ENCODE results near the gene PDAP1. TPM values are rescaled to one million over a fixed set of nuclear protein-coding genes. Genes with fewer than 3 reads are reported as not detected.
A peak's percentile ranks its signal among the peaks of the same experiment; 100 is the strongest.

The PDAP1 gene
- total and polyA plus RNA-seq, 2 of the 13 experiments (the other 11 are each of a cell fraction or from before 2014, with no cell fraction given), result 13.0 to 100 TPM

DNA sequence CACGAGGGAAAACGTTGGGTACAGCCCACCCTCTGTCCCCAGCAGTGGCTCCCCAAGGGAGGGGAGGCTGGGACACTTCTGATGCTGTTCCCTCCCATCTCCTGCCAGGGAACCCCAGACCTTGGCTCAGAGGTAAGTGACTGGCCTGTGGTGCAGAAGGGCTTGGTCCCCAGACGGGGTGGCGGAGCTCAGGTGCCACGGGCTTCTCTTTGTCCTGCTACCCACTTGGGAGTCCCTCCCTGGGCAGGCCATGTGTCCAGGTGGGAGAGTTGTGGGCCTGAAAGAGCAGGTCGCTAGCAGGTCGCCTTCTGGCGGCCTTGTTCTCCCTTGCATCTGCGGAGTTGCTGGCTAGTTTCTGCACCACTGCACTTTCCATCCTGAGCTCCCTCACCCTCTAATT is 47.5 kb upstream of the PDAP1 start (continued):
- no peak for TF ChIP-seq PAF1 (CRISPR knock-in tag; IDR thresholded peaks at IDR 0.05)
- no peak for TF ChIP-seq WIZ (CRISPR knock-in tag; IDR thresholded peaks at IDR 0.05)

GRCh38 chr7:99453105-99453504 is 44.7 kb upstream of the PDAP1 start:
- in situ Hi-C loops (cut with HindIII; ENCODE audit: extremely low pct_ligation_motif_present, low pct_unique_long_range_greater_than_20kb), result no loop called here
- WGBS (ENCODE audit: low lambda C conversion rate), result 98% methylated on average over 10 of the region's 11 CpGs
- no peaks in the 10 kb centered on the region for H3K27me3 ChIP-seq (ENCODE audit: control insufficient read depth in 1 of 2, insufficient read depth in 2 of 2, low read length in 2 of 2)
- DNase-seq (ENCODE audit: low spot score) (no peak), FAIRE-seq (no peak), ATAC-seq (no peak)
- no peaks in the 10 kb centered on the region for H3K4me1 ChIP-seq (ENCODE audit: insufficient read depth, low read length)
- no TSS peak for BruUV-seq (replicated peaks)
- no peak overlapping the region for H3K9ac ChIP-seq (ENCODE audit: insufficient read depth, low read depth, low read length)
- H3K9me3 ChIP-seq (ENCODE audit: low read length), result no peaks in the 10 kb centered on the region
- peaks cover under 1% of the 10 kb centered on the region for H3K79me2 ChIP-seq (ENCODE audit: insufficient read depth, low read length)
- TF ChIP-seq PAX8 (CRISPR knock-in tag; IDR thresholded peaks at IDR 0.05; ENCODE audit: borderline replicate concordance) (no peak), ATF3 (CRISPR knock-in tag; IDR thresholded peaks at IDR 0.05) (no peak), FOXM1 (CRISPR knock-in tag; IDR thresholded peaks at IDR 0.05) (no peak), FOXO1 (CRISPR knock-in tag; IDR thresholded peaks at IDR 0.05) (no peak), TOPORS (CRISPR knock-in tag; IDR thresholded peaks at IDR 0.05) (no peak), AGO2 (optimal IDR thresholded peaks at IDR 0.05; ENCODE audit: low read depth, low read length) (peak; percentile 55), RBFOX2 (IDR thresholded peaks at IDR 0.05; ENCODE audit: low read depth, low read length) (0 out of 2 replicates have a peak, but pooled peaks have one; percentile 31)
- TF ChIP-seq, protein P1, sequence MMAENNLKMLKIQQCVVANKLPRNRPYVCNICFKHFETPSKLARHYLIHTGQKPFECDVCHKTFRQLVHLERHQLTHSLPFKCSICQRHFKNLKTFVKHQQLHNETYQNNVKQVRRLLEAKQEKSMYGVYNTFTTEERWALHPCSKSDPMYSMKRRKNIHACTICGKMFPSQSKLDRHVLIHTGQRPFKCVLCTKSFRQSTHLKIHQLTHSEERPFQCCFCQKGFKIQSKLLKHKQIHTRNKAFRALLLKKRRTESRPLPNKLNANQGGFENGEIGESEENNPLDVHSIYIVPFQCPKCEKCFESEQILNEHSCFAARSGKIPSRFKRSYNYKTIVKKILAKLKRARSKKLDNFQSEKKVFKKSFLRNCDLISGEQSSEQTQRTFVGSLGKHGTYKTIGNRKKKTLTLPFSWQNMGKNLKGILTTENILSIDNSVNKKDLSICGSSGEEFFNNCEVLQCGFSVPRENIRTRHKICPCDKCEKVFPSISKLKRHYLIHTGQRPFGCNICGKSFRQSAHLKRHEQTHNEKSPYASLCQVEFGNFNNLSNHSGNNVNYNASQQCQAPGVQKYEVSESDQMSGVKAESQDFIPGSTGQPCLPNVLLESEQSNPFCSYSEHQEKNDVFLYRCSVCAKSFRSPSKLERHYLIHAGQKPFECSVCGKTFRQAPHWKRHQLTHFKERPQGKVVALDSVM (CRISPR knock-in tag; IDR thresholded peaks at IDR 0.05), result no peak
- TF ChIP-seq, protein P2, sequence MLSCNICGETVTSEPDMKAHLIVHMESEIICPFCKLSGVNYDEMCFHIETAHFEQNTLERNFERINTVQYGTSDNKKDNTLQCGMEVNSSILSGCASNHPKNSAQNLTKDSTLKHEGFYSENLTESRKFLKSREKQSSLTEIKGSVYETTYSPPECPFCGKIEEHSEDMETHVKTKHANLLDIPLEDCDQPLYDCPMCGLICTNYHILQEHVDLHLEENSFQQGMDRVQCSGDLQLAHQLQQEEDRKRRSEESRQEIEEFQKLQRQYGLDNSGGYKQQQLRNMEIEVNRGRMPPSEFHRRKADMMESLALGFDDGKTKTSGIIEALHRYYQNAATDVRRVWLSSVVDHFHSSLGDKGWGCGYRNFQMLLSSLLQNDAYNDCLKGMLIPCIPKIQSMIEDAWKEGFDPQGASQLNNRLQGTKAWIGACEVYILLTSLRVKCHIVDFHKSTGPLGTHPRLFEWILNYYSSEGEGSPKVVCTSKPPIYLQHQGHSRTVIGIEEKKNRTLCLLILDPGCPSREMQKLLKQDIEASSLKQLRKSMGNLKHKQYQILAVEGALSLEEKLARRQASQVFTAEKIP (CRISPR knock-in tag; IDR thresholded peaks at IDR 0.05; ENCODE audit: borderline replicate concordance), result no peak
- no peak overlapping the region for H2AFZ ChIP-seq (ENCODE audit: low read length)
- H3K36me3 ChIP-seq (replicated peaks in 1 of 2; ENCODE audit: control insufficient read depth in 1 of 2, insufficient read depth in 2 of 2, low read length in 2 of 2), result peaks cover 35 to 96% of the 10 kb centered on the region in 2 experiments
- peaks cover 11% of the 10 kb centered on the region for H4K20me1 ChIP-seq (ENCODE audit: insufficient read depth, low read length)
- intact Hi-C loops (cut with micrococcal nuclease; ENCODE audit: unreplicated experiment), result no loop called here
- ChIA-PET POLR2A (no interaction called here), CTCF (ENCODE audit: low intra/inter-chr PET ratio, low total read pairs) (no interaction called here)
- no peak overlapping the region for H3K4me3 ChIP-seq (replicated peaks in 1 of 3; ENCODE audit: insufficient read depth in 1 of 3, low read depth in 2 of 3, low read length in 3 of 3)
- no peak overlapping the region for H3K27ac ChIP-seq (ENCODE audit: extremely low read length, insufficient read depth, low read length)
- H3K4me2 ChIP-seq (ENCODE audit: low read depth, low read length), result no peak overlapping the region
